Panc1 (cell line): Measurements from ENCODE around the gene LAMA5.

Experiments used
- SIN3A ChIP-seq: IDR thresholded peaks from 2 replicates; pipeline ENCODE4 v1.6.1; 2012; ENCODE audit warnings: low read depth, mild to moderate bottlenecking, low read length, moderate library complexity, borderline replicate concordance; ENCODE audit not compliant: insufficient read depth
- TF ChIP-seq, protein P1 (sequence below): fragments of 450-650 bp; IDR thresholded peaks from 2 replicates; pipeline ENCODE4 v1.5.1; 2017; ENCODE audit warnings: mild to moderate bottlenecking
- TF ChIP-seq, protein P2 (sequence below), 2 experiments: IDR thresholded peaks; 2 replicates each; pipeline ENCODE4 v1.6.1; 2011 to 2012; ENCODE audit warnings: low read depth in 2 of 2, control low read depth in 1 of 2, low read length in 1 of 2, mild to moderate bottlenecking in 1 of 2, moderate library complexity in 1 of 2; ENCODE audit not compliant: insufficient read depth in 1 of 2

DNA sequence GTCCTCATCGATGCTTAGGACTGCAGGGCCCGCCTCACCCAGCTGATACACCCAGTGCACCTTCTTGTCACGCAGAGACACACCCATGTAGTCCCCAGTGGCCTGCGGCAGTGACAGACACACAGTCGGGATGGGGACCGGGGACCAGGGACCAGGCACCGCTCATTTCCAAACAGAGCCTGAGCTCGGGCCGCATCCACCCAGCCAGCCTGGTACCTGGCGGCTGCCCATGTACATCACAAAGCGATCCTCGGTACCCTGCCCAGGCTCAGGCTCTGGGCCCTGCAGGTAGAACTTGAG is 52.8 kb downstream of the LAMA5 start:
- no peak for TF ChIP-seq SIN3A
- TF ChIP-seq, protein P1, sequence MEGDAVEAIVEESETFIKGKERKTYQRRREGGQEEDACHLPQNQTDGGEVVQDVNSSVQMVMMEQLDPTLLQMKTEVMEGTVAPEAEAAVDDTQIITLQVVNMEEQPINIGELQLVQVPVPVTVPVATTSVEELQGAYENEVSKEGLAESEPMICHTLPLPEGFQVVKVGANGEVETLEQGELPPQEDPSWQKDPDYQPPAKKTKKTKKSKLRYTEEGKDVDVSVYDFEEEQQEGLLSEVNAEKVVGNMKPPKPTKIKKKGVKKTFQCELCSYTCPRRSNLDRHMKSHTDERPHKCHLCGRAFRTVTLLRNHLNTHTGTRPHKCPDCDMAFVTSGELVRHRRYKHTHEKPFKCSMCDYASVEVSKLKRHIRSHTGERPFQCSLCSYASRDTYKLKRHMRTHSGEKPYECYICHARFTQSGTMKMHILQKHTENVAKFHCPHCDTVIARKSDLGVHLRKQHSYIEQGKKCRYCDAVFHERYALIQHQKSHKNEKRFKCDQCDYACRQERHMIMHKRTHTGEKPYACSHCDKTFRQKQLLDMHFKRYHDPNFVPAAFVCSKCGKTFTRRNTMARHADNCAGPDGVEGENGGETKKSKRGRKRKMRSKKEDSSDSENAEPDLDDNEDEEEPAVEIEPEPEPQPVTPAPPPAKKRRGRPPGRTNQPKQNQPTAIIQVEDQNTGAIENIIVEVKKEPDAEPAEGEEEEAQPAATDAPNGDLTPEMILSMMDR: no peak
- TF ChIP-seq, protein P2, sequence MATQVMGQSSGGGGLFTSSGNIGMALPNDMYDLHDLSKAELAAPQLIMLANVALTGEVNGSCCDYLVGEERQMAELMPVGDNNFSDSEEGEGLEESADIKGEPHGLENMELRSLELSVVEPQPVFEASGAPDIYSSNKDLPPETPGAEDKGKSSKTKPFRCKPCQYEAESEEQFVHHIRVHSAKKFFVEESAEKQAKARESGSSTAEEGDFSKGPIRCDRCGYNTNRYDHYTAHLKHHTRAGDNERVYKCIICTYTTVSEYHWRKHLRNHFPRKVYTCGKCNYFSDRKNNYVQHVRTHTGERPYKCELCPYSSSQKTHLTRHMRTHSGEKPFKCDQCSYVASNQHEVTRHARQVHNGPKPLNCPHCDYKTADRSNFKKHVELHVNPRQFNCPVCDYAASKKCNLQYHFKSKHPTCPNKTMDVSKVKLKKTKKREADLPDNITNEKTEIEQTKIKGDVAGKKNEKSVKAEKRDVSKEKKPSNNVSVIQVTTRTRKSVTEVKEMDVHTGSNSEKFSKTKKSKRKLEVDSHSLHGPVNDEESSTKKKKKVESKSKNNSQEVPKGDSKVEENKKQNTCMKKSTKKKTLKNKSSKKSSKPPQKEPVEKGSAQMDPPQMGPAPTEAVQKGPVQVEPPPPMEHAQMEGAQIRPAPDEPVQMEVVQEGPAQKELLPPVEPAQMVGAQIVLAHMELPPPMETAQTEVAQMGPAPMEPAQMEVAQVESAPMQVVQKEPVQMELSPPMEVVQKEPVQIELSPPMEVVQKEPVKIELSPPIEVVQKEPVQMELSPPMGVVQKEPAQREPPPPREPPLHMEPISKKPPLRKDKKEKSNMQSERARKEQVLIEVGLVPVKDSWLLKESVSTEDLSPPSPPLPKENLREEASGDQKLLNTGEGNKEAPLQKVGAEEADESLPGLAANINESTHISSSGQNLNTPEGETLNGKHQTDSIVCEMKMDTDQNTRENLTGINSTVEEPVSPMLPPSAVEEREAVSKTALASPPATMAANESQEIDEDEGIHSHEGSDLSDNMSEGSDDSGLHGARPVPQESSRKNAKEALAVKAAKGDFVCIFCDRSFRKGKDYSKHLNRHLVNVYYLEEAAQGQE (IDR thresholded peaks at IDR 0.05; ENCODE audit: insufficient read depth in 1 of 2, low read depth in 2 of 2, low read length in 1 of 2): no peak
